SK-N-MC (cell line): ENCODE measurements around the gene PRR23E.

ENCODE experiments used
- DNase-seq: peaks from one replicate; pipeline ENCODE4 v3.0.0-alpha.2; 2011; ENCODE audit warnings: low read depth, low spot score
- H3K27ac ChIP-seq: fragments of 200-600 bp; sonication (generic); 2 replicates; pipeline ENCODE4 v1.5.1; 2016; ENCODE audit warnings: mixed run types
- H3K36me3 ChIP-seq: fragments of 200-600 bp; sonication (generic); 2 replicates; pipeline ENCODE4 v1.6.1; 2017; ENCODE audit warnings: antibody characterized with exemption, low read length, mixed read lengths; ENCODE audit not compliant: insufficient read depth
- H3K4me3 ChIP-seq: fragments of 200-600 bp; sonication (generic); 2 replicates; pipeline ENCODE4 v1.5.1; 2016
- H3K9ac ChIP-seq: fragments of 200-600 bp; sonication (generic); 2 replicates; pipeline ENCODE4 v1.8.0; 2017; ENCODE audit warnings: mixed run types, mixed read lengths; ENCODE audit not compliant: insufficient read length
- H3K9me3 ChIP-seq: fragments of 200-600 bp; sonication (generic); 2 replicates; pipeline ENCODE4 v1.6.1; 2017; ENCODE audit warnings: low read depth, mild to moderate bottlenecking, antibody characterized with exemption, low read length, moderate library complexity, mixed read lengths
- EZH2 ChIP-seq: fragments of 200-600 bp; sonication (generic); IDR thresholded peaks from one replicate; pipeline ENCODE4 v1.6.1; 2017; ENCODE audit warnings: antibody characterized with exemption
- FOXP2 ChIP-seq: optimal IDR thresholded peaks from 2 replicates; pipeline ENCODE3; 2011; ENCODE audit warnings: mild to moderate bottlenecking, moderate library complexity; ENCODE audit not compliant: insufficient read depth; ENCODE audit errors: extremely low read length, control extremely low read depth
- POLR2AphosphoS5 ChIP-seq: IDR thresholded peaks from 2 replicates; pipeline ENCODE4 v1.6.1; 2012; ENCODE audit warnings: mild to moderate bottlenecking, low read depth, low read length, borderline replicate concordance

Gene PRR23E

GRCh38 chr3:127187316-127187715 lies 5.6 kb upstream of the PRR23E start:
- Histone ChIP-seq H3K36me3 (no peaks in the 10 kb centered on the region), H3K27ac (no peak overlapping the region), H3K9me3 (no peaks in the 10 kb centered on the region), H3K9ac (no peak overlapping the region), H3K4me3 (no peak overlapping the region)
- TF ChIP-seq FOXP2 (no peak), POLR2AphosphoS5 (no peak), EZH2 (no peak)
- DNase-seq: no peak

GRCh38 chr3:127193341-127193740 lies 410 bp downstream of the PRR23E start:
- DNase-seq: no peak
- Histone ChIP-seq H3K9ac (no peak overlapping the region), H3K4me3 (no peak overlapping the region), H3K9me3 (no peaks in the 10 kb centered on the region), H3K36me3 (no peaks in the 10 kb centered on the region), H3K27ac (no peak overlapping the region)
- TF ChIP-seq FOXP2: no peak
- no peak for TF ChIP-seq EZH2
- no peak for TF ChIP-seq POLR2AphosphoS5

DNA sequence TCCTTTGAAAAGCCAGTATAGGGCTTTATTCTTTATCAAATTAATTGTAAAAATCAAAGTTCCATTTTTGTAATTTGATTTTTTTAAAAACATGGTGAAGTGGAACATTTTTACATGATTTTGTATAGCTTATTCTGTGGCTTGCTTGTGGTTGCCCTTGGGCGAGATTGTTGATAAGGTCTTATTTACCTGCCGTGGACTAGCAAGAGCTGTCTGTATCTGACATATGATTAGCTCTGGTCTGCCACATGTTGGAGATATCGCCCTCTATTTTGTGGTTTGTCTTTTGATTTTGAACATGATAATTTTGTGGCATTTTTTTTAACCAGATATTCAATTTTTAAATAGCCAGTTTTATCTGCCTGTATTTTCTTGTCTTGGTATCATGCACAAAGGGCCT lies 844 bp downstream of the PRR23E start:
- no peak overlapping the region for H3K27ac ChIP-seq
- no peak overlapping the region for H3K9ac ChIP-seq
- H3K4me3 ChIP-seq: no peak overlapping the region
- TF ChIP-seq POLR2AphosphoS5: no peak
- TF ChIP-seq FOXP2: no peak
- H3K36me3 ChIP-seq: no peaks in the 10 kb centered on the region
- DNase-seq: no peak
- no peaks in the 10 kb centered on the region for H3K9me3 ChIP-seq

DNA sequence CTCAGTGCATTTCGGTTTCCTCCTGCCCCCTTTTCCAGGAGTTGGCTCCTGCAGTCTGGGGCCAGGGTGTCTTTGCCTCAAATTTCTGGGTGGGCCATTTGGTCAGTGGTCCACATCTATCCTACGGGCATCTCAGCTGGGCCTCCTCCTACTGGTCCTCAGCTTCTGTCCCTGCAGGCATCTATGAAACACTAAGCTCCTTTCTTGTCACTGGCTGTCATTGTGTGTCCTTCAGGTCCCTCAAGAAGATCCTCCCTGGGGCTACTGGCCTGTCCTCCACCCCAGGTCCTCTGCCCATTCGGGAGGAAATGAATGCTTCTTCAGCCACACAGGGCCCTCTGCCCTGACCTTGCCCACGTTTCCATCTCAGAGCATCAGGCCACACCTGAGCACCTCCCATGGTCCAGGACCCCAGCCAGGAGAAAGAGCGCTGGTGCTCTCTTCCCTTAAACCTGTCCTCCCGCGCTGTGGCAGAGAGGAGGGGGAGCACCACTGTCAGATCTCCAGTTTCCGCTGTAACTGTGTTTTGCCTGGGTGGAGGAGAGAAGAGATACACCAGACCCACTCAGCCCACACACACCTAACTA lies 1.8 kb downstream of the PRR23E start:
- no peak for DNase-seq
- no peaks in the 10 kb centered on the region for H3K9me3 ChIP-seq
- no peak overlapping the region for H3K27ac ChIP-seq
- no peak overlapping the region for H3K9ac ChIP-seq
- TF ChIP-seq FOXP2 (no peak), POLR2AphosphoS5 (no peak), EZH2 (no peak)
- no peak overlapping the region for H3K4me3 ChIP-seq
- H3K36me3 ChIP-seq: no peaks in the 10 kb centered on the region

- no peak for TF ChIP-seq EZH2
- TF ChIP-seq FOXP2: no peak
- no peak for TF ChIP-seq POLR2AphosphoS5
- H3K36me3 ChIP-seq: no peaks in the 10 kb centered on the region
- DNase-seq: no peak
- no peak overlapping the region for H3K27ac ChIP-seq
- no peaks in the 10 kb centered on the region for H3K9me3 ChIP-seq
- no peak overlapping the region for H3K4me3 ChIP-seq
- H3K9ac ChIP-seq: no peak overlapping the region
Measured at GRCh38 chr3:127195417-127195816, 2.5 kb downstream of the PRR23E start.

- Histone ChIP-seq H3K9ac (no peak overlapping the region), H3K36me3 (no peaks in the 10 kb centered on the region), H3K4me3 (no peak overlapping the region), H3K9me3 (no peaks in the 10 kb centered on the region), H3K27ac (no peak overlapping the region)
- DNase-seq: no peak
- TF ChIP-seq EZH2 (no peak), FOXP2 (no peak), POLR2AphosphoS5 (no peak)
Measured at GRCh38 chr3:127196002-127196401, 3.1 kb downstream of the PRR23E start.

GRCh38 chr3:127196466-127197299 lies 3.8 kb downstream of the PRR23E start:
- Histone ChIP-seq H3K9me3 (no peaks in the 10 kb centered on the region), H3K4me3 (no peak overlapping the region), H3K9ac (no peak overlapping the region), H3K36me3 (no peaks in the 10 kb centered on the region), H3K27ac (no peak overlapping the region)
- no peak for DNase-seq
- TF ChIP-seq POLR2AphosphoS5 (no peak), EZH2 (no peak), FOXP2 (no peak)

DNA sequence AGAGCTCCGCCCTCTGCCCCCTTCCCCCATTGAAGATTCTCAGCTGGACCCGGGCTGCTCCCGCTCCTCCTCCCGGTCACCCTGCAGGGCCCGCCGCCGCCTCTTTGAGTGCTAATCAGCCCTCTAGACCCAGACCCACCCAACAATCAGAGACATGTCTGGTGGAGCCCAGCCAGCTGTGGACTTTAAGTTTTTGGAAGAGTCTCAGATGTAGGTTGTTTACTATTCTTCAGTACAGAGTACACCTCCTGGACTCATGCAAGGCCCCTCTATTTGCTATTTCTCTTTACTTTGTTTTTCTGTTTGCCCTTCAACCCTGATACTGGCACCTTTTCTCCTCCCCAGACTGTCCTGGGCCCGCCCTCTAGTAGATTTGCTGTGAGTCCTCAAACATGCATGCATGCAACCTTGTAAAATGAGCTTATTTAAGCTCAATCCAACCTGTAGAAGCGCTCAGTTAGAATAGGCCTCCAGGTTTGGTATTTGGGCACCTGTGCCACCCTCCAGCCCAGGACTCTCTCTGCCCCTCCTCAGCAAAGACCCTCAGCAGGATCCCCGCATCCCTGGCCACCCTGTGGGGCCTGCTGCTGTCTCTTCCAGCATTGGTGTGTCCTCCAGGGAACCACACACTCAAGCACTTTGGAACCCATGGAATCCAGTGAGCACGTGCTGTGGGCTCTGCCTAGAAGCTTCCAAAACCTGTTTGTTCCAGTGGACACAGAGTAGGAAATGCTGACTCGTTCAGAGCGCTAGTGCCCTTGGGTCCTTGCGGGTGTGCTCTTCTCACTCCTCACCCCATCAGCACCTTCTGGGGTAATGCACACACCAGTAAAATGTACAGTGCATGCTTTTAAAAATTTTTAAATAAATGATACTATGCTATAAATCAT lies 4.6 kb downstream of the PRR23E start:
- TF ChIP-seq EZH2: no peak
- TF ChIP-seq FOXP2: no peak
- no peak for TF ChIP-seq POLR2AphosphoS5
- Histone ChIP-seq H3K9ac (no peak overlapping the region), H3K4me3 (no peak overlapping the region), H3K27ac (no peak overlapping the region), H3K9me3 (no peaks in the 10 kb centered on the region), H3K36me3 (no peaks in the 10 kb centered on the region)
- DNase-seq: no peak
